ENCODE data around the gene MGRN1.
"Not testable (repeated sequence)": the region's sequence is repeated elsewhere in the genome, so short reads cannot be mapped to it uniquely, and the experiment has no call there.

Gene MGRN1

GRCh38 chr16:4733211-4733742, 108.7 kb downstream of the MGRN1 start:
- no peak for TF ChIP-seq CTCF (conservative IDR thresholded peaks at IDR 0.05; ENCODE audit: low read depth, low read length)
- DNase-seq (ENCODE audit: low read depth), result no peak

GRCh38 chr16:4733747-4734062, 109.1 kb downstream of the MGRN1 start:
- TF ChIP-seq CTCF (conservative IDR thresholded peaks at IDR 0.05; ENCODE audit: low read depth, low read length), result no peak
- no peak for DNase-seq (ENCODE audit: low read depth)
- peak overlapping the region; percentile 96 for H3K4me3 ChIP-seq (ENCODE audit: low read depth, low read length)

More at GRCh38 chr16:4733211-4733742, 108.7 kb downstream of the MGRN1 start:
- peak overlapping the region; percentile 96 for H3K4me3 ChIP-seq (ENCODE audit: low read depth, low read length)

- no peak for TF ChIP-seq CTCF (conservative IDR thresholded peaks at IDR 0.05; ENCODE audit: low read depth, low read length)
- H3K4me3 ChIP-seq (ENCODE audit: low read depth, low read length), result peak within 1 kb of the TSS; percentile 96
These were observed 109.6 kb downstream of the MGRN1 start, which contains the start of the genes ANKS3 and DNAAF8 for GRCh38 chr16:4734063-4734729. ANKS3 (minus strand) TSS chr16:4734271; CDS start chr16:4730149, 4,122 bp downstream. DNAAF8 (plus strand) TSS chr16:4734537; CDS start chr16:4736515, 1,978 bp downstream.

GRCh38 chr16:4734730-4735535, 110.3 kb downstream of the MGRN1 start:
- H3K4me3 ChIP-seq (ENCODE audit: low read depth, low read length), result peak overlapping the region; percentile 96
- no peak for TF ChIP-seq CTCF (conservative IDR thresholded peaks at IDR 0.05; ENCODE audit: low read depth, low read length)
- DNase-seq (ENCODE audit: low read depth), result peak; percentile 85

More at GRCh38 chr16:4734063-4734729, 109.6 kb downstream of the MGRN1 start, which contains the start of the genes ANKS3 and DNAAF8:
- peak; percentile 99 for DNase-seq (ENCODE audit: low read depth)

- H3K4me3 ChIP-seq (ENCODE audit: low read depth, low read length), result no peak overlapping the region
- DNase-seq (ENCODE audit: low read depth), result no peak
- no peak for TF ChIP-seq CTCF (conservative IDR thresholded peaks at IDR 0.05; ENCODE audit: low read depth, low read length)
These were observed 111.9 kb downstream of the MGRN1 start for GRCh38 chr16:4736546-4736945.

GRCh38 chr16:4737545-4737944, 112.9 kb downstream of the MGRN1 start:
- no peak for TF ChIP-seq CTCF (conservative IDR thresholded peaks at IDR 0.05; ENCODE audit: low read depth, low read length)
- no peak for DNase-seq (ENCODE audit: low read depth)
- H3K4me3 ChIP-seq (ENCODE audit: low read depth, low read length), result no peak overlapping the region

- H3K4me3 ChIP-seq (ENCODE audit: low read depth, low read length); DNase-seq (ENCODE audit: low read depth): not testable (repeated sequence)
These were observed 113.7 kb downstream of the MGRN1 start for GRCh38 chr16:4738370-4738769.
